GM21737 (cell line): ENCODE results near the gene ARFGAP1.

ENCODE experiments used
- ATAC-seq: cut with Tn5 transposase; IDR thresholded peaks from one replicate; pipeline ENCODE4 v1.9.1; 2021; ENCODE audit warnings: mild to moderate bottlenecking, moderate library complexity; ENCODE audit not compliant: unreplicated experiment

The ARFGAP1 gene

DNA sequence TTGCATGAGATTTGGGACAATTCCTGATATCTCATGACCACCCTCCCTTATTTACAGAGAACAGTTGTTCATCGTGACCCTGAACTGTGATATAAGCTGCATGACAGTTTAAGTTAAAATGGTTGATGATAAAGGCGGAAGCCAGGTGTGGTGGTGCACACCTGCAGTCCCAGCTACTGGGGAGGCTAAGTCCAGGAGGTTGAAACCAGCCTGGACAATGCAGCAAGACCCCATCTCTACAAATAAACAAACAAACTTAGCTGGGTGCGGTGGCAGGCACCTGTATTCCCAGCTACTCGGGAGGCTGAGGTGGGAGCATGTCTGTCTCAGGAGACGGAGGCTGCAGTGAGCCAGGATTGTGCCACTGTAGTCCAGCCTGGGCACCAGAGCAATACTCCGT is 44.4 kb downstream of the ARFGAP1 start:
- ATAC-seq, result no peak

DNA sequence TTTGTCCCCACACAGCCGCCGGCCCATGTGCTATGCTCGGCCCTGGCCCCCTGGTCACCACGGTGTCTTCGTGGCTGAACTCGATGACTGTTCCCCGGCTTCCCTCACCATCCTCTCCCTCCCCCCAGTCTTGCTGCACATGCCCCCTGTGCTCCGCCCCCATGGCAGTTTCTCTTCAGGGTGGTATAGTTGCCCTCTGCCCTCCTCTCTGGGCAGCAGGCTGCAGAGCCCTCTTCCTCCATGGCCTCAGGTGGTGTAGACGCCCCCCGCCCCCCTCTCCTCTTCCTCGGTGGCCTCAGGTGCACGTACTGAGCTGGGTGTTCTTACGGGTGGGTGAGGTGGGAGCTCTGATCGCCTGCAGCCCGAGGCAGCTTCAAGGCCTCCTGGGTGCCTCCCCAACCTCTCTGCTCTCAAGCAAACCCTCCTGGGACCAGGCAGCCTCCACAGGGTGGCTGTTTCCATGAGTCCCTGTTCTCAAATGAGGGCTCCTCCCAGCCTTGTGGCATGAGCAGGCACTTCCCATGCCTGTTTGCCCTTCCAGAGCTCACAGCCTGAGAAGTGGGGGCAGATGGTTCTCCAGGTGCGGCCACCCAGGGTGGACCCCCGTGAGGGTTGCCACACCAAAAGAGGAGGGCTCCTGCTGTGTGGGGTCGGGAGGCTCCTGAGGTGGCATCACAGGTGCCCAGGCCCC is 45.1 kb downstream of the ARFGAP1 start:
- ATAC-seq, result no peak

DNA sequence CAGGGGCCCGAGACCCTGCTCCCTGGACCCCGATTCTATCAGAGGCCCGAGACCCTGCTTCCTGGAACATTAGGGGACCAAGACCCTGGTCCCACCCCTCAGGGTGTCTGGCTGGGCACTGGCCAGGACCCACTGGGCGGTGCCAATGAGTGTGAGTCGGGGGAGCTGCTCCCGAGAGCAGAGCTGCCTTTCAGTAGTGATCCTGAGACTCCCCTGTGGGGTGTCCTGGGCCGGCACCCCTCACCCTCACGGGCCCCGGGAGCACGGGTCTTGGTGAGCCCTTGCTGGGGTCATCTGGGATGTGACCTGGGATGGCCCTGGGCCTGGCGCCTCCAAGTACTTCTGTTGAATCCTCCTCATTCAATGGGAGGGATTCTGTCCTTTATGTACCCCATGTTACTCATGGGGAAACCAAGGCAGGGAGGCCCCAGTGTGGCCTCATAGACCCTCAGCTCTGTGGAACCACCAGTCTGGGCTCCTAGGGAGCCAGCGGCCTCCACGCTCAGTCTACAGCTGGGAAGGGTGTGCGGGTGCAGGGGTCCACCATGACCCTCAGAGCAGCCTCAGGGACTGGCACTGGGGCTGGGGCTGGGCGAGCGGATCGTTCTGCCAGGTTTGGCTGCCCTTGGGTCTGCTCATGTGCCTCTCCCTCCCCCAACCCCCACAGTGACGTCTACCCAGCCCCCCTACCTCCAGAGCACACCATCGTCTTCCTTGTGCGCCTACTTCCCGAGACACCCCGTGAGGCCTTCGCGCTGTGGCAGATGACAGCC is 46.0 kb downstream of the ARFGAP1 start:
- ATAC-seq, result no peak

DNA sequence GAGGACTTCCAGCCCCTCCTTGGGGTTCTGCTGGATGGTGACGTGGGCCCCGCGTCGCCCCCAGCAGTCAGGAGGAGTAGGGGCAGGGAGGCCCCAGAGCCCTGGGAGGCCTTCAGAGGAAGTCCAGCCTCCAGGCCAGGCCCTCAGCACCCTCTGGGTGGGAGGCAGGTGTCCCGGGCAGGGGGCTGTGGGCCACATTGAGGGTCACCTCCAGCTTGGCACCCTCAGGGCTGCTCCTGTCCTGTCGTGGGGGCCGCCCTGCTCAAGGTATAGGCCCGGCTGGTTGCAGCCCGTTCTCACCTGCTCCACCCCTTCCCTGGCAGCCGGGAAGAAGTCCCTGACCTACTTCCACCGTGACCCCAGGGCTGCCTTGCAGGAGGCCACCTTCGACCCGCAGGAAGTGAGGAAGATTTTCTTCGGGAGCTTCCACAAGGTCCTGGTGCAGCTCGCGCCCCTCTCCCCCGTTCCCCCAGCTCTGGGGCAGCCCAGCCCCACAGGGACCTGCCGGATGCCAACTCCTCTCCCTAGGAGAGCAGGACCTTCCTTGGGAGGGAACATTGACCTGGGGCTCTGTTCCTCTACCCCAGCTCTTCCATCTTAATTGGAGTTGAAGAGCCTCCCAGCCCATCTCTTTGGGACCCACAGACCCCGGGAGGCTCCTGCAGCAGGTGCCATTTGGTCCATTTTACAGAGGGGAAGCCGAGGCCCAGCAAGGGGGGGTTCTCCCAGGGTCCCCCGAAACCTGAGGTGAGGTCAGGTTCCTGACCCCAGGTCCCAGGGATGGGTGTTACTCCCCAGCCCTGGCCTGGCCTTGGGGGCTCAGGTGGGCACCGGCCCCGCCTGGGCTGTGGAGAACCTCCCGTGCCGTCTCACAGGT is 46.8 kb downstream of the ARFGAP1 start:
- ATAC-seq, result no peak

DNA sequence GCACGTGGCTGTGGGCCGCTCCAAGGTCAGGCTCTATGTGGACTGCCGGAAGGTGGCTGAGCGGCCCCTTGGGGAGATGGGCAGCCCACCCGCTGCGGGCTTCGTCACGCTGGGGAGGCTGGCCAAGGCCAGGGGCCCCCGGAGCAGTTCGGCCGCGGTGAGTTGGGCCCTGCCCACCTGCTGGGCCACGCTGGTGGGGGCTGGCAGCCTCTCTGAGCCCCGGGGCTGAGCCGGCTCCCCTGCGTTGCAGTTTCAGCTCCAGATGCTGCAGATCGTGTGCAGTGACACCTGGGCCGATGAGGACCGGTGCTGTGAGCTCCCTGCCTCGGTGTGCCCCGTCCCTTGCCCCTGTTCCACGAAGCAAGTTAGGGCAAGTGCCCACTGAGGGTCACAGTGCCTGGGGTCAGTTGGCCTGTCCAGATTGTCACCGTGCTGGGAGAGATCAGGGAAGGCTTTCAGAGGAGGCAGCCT is 47.5 kb downstream of the ARFGAP1 start:
- ATAC-seq, result no peak

DNA sequence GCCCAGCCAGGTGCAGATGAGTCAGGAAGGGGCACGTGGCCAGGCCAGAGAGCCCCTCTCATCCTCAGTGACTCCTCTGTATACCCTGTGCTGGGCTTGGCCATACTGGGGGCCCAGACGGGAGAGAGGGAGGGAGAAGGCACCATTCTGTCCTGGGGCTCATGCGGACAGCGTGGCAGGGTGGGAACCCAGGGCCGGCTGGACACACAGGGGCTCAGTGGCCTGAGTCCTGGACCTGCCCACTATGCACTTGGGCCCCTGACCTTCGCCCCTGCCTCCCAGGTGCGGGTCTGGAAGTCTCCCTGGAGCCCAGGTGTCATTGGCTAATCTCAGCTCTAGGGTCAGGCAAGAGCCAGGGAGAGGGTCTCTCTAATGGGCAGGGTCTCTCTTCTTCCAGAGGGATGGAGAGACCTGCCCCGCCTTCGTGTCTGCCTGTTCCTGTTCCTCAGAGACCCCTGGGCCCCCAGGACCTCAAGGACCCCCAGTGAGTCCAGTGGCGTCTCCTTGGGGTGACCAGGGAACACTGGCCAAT is 48.1 kb downstream of the ARFGAP1 start:
- no peak for ATAC-seq

DNA sequence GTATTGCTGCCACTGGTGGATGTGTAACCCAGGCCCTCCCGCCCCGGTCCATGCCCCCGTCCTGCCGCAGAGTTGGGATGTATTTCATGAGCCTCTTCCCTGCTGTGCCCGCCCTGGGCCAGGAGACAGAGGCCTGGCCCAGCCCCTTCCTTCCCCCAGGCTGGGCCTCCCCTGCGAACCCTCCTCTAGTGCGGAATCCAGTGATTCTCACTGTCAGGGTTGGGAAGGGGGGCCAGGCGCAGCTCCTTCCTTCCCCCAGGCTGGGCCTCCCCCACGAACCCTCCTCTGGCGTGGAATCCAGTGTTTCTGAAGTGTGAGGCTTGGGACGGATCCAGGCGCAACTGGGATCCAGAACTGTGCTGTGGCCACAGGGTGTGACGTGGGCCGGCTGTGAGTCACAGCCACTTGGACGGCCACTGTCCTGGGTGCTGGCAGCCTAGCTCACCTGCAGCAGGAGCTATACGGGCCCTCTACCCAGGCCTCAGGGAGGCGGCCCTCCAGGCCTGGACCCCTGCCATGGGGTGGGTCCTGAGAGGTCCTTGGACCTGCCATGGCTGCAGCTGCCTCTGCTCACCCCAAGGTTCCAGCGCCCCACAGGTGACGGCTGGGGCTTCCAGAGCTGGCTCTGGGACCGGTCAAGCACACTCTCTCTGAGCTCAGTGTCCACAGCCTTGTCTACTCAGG is 48.7 kb downstream of the ARFGAP1 start:
- no peak for ATAC-seq

DNA sequence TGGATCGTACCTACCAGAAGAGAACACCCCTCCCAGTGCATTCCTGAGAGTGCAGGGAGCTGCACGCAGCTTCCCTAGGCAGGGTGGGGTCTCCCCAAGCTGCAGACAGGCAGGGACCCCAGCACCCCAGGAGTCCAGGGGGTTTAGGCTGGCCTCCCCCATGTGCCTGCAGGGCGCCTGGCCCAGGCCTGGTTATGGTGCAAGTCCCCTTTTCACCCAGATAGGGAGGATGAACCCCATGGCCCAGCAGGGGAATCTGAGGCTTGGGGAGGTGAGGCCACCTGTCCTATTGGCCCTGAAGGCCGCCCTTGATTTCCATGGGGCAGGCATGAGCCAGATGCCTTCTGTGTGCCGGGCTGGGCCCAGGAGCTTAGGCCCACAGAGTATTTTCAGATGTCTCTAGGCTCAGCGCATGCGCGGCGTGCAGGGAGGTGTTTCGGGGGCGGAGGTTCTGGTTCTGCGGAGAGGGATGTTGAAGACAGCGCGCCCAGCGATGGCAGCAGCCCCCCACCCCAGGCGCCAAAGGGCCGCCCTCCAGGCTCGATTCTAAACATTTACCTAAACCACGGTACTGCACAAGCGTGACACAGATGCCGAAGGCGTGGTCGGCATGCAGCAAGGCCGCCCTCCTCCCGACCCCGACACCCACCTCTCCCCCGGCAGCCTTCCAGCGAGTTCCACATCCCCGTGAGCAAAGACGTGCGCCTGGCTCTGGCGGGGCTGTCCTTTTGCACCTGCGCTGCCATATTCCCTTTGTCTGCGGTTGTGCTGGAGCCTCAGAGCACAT is 49.7 kb downstream of the ARFGAP1 start:
- no peak for ATAC-seq

DNA sequence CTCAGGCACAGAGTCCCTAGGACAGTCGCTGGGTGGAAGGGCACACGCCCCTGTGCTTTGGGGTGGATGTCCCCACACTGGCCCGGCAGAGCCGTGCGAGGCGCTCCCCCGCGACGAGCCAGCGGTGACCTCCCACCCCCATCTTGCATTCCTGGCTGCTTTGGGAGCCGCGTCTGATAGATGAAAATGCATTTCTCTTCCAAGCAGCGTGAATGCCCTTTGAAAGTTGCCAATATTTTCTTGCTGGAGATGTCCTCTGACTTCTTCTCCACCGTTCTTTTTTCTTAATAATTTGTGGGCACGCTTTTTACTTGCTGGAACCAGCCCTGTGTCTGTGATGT is 50.3 kb downstream of the ARFGAP1 start:
- ATAC-seq, result no peak

DNA sequence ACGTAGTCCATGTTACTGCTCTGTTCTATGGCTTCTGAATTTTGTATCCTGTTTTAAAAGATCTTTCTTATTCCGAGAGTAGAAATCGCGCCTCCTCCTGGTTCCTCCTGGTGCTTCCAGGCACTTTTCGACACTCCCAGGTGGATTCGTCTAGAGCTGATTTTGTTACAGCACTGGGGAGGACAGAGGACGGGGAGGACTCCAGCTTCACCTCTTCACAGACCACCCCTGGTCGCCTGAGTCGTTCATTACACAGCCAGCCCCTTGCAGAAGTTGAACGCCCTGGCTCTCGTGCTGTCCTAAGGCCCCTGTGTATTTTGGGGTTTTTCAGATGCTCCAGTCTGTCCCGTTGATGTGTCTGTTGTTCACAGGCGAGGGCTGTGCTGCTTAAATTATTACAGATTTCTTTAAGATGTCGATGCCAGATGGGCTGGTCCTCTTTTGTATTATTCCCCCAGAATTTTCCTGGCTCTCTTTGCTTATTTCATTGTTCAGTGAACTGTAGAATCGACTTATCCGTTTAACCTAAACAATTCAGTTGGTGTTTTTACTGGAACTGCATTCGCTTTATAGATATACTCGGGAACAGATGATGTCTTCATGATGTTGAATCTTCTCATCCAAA is 50.9 kb downstream of the ARFGAP1 start:
- ATAC-seq, result no peak

DNA sequence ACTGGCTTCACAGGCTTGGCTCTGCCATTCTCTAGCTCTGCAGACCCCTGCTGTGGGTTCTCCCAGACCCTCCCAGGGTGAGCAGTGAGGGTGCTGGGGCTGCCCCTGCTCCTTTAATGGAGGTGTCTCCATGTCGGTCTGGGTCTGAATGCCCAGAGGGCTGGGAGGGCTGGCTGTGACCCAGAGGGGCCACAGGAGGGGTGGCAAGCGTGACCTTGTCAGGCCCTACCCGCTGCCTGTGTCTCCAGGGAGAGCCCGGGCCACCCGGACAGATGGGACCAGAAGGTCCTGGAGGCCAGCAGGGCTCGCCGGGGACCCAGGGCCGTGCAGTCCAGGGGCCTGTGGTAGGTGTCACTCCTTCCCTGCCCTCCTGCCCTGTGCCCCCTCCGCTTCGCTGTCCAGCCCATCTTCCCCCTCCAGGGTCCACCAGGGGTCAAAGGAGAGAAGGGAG is 52.4 kb downstream of the ARFGAP1 start:
- ATAC-seq, result no peak

DNA sequence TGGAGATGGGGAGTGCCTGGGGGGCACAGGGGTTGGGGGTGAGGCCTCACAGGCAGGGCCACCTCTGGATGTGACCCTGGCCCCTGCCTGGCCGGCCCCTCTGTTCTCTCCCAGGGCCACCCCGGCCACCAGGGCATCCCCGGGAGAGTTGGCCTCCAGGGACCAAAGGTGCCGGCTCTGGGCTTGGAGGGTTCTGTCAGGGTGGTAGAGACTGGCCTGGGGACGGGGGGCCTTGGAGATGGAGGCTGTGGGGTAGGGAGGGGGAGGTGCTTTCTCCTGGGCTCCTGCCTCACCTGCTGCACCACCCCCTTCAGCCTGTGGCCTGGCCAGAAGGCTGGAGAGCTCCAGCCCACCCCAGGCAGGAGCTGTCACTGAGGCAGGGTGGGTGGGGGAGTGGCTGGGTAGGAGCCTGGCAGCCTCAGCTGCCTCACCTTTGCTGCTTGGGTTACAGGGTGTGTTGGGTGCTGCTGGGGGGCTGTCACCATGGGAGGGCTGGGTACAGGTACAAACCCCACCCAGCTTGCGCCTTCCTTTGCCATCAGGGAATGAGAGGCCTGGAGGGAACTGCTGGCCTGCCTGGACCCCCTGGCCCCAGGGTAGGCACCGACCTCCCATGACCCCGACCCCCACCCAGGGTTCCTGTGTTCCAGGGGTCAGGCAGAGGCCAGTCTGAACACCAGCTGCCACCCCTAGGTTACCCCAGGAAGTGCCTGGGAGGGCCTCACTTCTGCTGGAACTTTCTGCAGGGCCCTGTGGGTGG is 53.1 kb downstream of the ARFGAP1 start:
- ATAC-seq, result no peak

DNA sequence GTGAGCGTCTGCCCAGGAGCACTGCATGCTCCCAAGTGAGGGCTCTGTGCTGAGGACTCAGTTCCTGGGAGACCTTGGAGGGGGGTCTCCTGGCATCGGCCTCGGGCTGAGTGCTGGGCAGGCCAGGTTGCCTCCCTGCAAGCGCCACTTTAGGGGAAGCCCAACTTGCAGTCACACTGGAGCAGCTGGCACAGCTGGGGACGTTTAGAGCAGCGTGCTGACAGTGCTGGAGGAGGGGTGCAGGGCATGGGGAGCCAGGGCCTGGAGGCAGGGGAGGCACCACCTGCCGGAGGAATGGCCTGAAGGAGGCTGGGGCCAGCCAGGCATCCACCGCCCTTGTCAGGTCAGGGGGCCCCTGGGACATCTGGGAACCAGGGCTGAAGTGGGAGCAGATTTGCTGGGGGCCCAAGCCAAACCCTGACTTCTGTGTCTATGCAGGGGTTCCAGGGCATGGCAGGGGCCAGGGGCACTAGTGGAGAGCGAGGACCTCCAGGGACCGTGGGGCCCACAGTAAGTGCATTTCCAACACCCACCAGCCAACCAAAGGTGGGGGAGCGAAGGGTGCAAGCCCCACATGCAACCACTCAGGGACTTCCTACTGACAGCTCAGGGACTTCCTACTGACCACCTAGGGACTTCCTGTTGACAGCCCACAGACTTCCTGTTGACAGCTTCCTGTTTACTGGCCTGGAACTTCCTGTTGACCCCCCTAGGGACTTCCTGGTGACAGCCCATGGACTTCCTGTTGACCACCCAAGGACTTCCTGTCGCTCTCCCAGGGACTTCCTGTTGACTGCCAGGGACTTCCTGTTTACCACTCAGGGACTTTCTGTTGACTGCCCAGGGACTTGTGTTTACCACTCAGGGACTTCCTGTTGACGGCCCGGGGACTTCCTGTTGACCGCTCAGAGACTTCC is 54.0 kb downstream of the ARFGAP1 start:
- no peak for ATAC-seq

DNA sequence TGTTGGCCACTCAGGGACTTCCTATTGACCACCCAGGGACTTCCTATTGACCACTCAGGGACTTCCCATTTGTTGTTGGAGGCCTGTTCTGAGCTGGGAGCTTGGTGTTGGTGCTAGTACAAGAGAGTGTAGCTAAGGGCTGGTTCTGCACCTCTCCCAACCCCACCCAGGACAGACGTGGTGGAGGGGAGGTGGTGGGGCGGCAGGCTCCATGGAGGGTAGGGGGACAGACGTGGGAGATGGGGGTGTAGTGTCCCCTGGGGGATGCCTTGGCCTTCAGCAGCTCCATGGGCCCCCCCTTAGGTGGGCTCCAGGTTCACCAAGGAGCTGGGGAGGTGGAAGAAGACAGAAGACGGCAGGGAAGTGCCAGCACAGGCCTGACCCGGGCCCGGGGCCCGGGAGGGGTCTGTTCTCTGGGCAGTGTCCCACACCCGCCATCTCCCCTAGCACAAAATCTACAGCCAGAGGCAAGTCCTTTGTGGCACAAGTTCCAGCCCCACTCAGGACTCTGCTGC is 54.7 kb downstream of the ARFGAP1 start:
- ATAC-seq, result no peak

DNA sequence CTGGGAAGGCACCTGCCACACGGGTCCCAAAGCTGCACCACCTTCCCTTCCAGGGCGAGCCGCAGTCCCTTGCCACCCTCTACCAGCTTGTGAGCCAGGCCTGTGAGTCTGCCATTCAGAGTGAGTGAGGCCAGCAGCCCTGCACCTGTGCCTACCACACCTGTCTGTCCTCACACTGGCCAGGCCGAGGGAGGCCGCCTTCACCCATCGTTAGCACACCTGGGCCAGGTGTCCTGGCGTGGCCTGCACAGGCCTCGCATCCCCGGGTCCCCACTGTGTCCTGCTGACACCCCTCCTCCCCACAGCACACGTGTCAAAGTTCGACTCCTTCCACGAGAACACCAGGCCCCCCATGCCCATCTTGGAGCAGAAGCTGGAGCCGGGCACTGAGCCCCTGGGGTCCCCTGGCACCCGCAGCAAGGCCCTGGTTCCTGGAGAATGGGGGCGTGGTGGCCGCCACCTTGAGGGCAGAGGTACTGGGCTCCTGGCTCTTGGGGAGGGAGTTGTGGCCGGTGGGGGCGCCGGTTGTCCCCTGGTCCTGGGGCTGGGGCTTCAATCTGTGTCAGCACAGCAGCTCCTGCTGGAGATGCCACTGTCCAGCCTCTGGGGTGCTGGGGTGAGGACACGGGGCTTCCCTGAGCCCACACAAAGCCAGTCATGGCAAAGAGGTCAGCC is 55.5 kb downstream of the ARFGAP1 start:
- ATAC-seq, result no peak

DNA sequence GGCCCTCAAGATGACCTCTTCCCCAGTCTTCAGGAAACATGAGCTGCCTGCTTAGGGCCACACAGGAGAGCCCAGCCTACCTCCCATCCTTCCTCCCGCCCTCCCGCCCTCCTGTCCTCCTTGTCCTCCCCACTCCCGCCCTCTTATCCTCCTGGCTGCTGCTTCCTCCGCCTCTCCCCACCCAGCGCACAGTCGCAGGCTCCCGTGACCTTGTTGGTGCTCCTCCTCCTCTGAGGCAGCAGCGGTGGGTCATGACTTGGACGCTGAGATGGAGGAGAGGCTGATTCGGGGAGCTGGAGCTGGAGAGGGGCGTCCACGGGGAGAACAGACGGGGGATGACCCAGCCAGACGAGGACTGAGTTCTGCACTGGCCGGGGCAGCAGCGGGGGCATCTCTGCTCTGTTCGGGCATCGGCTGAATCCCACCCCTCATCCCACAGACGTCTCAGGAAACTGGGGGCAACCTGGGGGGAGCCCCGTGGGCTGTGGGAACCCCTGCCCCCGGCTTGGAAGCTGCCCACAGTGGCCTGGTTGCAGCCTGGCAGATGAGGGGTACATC is 56.2 kb downstream of the ARFGAP1 start:
- no peak for ATAC-seq
